Muscle of back (tissue), 11 donors: ENCODE results near the gene SORCS2. TPM values are rescaled to one million over a fixed set of nuclear protein-coding genes. Genes with fewer than 3 reads are reported as not detected.
"Not testable (repeated sequence)": the region's sequence is repeated elsewhere in the genome, so short reads cannot be mapped to it uniquely, and the experiment has no call there.

ENCODE experiments used
- DNase-seq, 3 donors: peaks; one replicate each; pipeline versions ENCODE4 v3.0.0 to v3.0.0-alpha.2; 2013
- polyA plus RNA-seq, 10 donors: library from polyadenylated mRNA; unstranded; fragments of 120-200 nt; gene quantifications; one replicate each; pipeline ENCODE4 v1.2.1, GENCODE V29; 2013; ENCODE audit not compliant: insufficient read length in 10 of 10

Gene SORCS2
- polyA plus RNA-seq, 10 donors: 6.5 to 21.0 (median 10.8) TPM

DNA sequence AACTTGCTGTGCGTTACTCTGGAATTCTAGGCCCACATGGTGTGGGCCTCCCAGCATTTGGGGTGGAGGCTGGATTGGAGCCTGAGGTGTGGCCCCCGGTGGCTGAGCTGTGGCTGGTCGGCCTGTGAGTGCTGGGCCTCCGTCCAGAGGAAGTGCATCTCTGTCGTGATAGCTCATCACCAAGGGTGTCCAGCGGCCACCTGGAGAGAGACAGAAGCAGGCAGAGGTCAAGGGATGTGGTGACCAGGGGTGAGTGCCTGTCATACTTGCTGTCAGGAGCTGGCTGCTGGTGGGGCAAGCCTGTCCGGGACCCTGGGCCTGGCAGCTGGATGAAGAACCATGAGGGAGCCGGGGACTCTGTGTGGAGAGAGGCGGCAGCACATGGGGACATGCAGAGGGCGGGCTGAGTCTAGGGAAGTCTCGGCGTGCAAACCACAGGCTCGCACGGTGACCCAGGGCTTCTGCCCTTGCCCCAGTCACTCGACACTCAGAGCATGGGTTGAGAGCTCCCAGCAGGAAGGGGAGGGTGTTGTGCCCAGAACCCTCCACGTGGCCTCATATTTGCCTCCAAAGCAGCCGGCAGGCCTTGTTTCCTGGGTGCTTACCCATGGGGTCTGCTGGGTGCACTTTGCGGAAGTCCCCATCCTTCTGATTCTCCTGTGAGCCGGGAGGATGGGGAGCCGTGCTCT lies 6.2 kb downstream of the SORCS2 start:
- no peak for DNase-seq

GRCh38 chr4:7199129-7199725 lies 6.9 kb downstream of the SORCS2 start:
- DNase-seq: peak in 1 of 3 donors; percentile 14

GRCh38 chr4:7199771-7200441 lies 7.6 kb downstream of the SORCS2 start:
- DNase-seq: no peak

DNA sequence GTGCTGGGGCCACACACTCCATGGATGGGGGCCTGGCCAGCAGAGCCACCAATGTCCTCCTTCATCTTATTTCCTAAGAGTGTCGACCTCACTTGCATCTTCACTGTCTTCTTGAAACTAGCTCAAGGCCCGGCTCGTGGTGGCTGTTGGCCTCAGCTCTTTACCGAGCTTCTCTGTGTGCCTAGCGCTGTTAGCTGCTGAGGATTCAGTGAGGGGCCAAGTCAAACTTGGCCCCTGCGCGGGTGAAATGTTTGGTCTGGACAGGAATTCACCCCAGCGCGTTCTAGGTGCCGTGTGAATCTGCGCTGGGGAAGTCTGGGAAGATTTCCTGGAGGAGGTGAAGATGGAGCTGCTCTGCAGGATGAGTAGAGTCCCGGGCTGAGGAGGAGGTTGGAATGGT lies 8.5 kb downstream of the SORCS2 start:
- no peak for DNase-seq

DNA sequence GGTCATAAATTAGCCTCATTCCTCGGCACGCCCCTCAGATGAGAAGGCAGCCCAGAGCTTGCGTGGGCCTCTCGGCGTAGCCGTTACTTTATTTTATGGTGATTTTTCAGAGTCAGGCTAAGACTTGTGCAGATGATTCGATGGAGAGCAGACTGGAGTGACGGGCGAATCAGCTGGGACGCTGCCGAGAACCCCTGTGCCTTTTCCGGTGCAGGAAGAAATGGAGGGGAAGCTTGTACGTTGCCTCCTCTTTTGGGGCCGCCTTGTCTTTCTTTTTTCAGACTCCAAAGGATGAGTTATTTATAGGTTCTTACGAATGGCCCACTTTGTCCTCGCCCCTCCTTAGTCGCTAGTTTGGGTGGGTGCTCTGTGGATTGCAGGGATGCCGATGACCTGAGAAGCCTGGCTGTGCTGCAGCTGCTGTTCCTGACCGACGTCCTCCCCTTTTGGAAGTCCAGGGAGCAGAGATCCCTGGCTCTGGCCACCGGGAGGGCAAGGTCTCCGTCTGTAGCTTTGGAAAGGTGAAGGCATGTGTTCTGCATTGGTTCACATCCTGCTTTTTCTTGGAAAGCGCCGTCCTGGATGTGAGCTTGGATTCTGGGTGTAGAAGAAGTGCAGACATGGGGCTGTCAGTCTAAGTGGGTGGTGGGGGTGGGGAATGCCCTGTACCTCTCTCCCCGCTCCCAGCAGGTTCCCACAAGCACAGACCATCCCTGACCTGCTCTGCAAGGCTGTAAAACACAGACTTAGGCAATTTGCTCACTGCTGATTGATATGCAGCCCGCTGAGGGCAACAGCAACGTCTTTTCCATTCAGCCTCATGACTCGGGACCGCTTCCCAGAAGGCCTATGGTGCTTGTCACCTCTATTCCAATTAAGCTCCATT lies 9.3 kb downstream of the SORCS2 start:
- DNase-seq: peak in 1 of 3 donors; percentile 70

DNA sequence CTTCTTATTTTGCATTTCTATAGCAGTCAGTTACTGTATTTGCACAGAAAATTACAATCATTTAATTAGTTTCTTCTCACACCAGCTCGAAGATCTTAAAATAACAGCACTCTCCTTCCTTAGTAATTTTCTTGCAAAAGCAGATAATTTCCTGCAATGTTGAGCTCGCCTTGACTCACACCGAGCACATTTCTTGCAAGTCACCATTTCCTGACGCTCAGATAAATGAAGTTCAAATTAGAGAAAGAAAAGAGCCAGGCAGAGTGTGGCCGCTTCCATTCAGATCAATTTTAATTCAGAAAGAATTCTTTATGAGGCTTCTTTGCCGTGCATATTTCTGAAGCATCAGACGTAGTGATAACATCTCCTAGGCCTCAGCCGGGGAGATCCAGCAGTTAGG lies 10.1 kb downstream of the SORCS2 start:
- DNase-seq: no peak

DNA sequence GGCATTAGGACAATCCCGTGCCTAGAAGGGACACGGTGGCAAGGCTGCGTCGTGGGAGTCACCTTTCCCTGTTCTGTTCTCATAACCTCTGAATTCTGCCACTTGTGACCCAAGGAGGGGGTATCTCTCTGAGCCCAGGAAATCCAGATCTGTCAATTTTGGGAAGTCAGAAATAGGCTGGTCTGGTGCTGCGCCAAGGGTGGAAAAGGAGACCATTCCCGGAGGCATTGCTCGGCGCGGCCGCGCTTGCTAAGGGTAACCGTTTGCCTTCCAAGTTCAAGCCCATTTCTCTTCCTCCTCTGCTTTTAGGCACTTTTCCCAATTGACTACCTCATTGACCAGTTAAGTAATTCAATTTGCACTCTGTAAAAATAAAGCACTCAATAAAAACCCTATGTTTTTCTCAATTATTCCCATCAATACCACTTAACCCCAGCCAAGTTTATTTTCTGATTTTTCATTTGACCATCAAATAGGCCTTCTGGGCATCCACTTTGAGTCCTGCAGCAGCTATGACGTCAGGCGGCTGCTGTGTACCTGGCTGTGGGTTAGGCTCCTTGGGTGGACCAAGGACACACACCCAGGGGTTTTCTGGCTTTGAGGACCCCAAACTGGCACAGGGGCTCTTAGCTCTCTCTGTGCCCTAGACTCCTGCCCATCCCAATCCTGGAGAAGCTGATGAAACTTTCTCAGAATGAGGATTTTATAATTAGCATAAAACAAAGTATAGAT lies 12.5 kb downstream of the SORCS2 start:
- no peak for DNase-seq

- peak in 1 of 3 donors; percentile 66 for DNase-seq
Measured at GRCh38 chr4:7206385-7206784, 14.0 kb downstream of the SORCS2 start.

DNA sequence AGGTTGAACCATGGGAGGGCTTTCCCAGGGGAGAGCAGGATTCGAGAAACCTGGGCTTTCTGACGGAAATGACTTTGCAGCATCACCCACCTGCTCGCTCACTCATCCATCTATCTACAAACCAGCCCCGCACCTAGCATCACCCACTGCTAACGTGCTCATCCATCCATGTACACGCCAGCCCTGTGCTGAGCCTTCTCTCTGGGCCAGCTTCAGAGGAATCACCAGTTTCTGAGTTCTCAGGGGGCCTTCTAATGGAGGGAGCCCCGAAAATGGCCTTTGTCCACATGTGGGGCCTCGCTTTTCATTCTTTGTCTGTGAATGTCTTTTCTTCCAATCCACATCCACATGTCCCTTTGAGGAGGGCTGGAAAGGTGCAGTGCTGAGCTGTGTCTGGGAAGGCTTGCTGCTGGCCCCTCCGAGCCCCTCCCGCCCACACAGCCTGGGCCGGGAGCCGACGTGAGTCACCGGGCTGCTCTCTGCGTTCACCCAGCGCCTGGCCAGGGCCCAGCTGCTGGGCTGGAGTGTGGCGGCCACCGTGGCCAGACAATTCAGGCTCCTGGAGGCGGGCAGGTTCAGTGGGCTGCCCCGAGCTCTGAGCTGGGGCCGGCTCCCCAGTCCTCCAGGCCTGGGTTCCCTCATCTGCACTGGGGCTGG lies 14.7 kb downstream of the SORCS2 start:
- DNase-seq: peak; percentile 87 to 96 (median 93)

- DNase-seq: peak in 2 of 3 donors; percentile 66 to 69
Measured at GRCh38 chr4:7207628-7208231, 15.4 kb downstream of the SORCS2 start.

DNA sequence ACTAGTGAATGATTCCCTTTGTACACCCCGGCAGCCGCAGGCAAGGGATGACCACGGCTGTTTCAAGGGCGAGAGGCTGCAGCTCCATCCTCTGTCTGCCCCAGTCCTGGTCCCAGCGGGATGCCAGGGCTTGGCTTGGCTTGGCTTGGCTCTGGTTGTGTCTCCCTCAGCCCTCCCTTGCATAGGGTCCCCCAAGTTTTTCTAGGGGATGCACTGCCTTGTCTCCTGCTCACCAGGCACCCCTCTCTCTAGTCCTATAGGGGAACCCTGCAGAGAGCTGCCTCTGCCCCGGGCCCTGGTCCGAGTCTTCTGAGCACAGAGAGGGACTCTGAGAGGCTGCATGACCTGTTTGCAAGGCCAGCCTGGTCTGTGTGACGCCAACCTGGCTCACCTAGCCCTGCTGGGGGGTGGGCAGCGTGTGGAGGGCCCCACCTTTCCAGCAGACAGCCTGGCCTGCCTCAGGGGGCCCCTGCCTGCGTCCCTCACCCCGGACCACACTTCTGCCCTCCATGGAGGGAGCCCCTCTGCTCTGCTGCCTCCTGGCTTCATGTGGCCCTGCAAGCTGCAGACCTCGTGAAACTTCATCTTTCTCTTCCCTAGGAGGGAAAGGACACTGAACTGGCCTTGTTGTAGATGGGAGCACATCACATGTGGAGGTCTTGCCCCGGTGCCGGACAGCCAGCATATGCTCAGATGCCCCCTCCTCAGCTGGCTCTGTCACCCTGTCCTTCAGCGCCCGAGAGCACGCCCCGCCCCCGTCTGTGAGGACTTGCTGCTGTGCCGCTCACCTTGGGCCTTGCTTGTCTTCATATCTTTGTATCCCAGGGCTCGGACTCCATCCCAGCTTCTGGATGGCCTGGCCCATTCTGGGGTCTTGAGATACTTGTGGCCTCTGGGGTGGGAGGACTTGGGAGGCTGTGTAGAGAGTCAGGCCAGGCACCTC lies 16.4 kb downstream of the SORCS2 start:
- DNase-seq: no peak

DNA sequence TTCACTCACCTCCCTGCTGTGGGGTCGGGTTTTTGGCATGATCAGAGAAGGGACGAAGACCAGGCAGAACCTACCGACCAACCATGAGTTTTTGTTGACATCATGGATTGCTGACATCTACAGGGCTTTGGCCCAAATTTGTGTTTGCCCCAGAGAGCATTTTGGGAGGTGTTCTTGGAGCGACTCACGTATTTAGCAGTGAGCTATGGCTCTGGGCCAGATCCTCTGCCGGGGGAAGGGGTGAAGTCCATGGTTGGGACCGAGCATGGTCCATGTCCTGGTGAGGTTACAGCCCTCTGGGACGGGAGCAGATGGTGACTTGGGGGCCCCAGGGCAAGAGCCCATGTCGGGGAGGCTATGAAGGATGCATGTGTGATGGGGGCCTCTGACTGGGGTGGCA lies 17.4 kb downstream of the SORCS2 start:
- DNase-seq: no peak

DNA sequence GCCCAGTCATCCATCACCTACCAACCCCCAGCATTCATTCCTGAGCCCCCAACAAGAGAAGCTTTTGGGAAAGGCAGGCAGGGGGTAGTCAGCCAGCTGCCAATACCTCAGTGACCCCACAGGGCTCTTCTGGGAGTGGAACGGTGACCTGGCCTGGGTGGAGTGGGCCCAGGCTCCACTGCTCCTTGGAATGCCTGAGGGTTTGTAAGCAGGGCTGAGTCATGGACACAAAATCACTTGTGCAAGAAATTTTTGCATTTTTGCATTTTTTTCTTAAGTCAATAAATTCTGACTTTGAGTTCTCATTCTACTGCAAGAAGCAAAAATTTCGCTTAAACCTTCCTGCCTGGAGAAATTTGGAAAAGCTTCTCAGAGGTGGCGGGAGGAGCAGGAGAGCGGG lies 18.5 kb downstream of the SORCS2 start:
- peak in 1 of 3 donors; percentile 58 for DNase-seq

DNA sequence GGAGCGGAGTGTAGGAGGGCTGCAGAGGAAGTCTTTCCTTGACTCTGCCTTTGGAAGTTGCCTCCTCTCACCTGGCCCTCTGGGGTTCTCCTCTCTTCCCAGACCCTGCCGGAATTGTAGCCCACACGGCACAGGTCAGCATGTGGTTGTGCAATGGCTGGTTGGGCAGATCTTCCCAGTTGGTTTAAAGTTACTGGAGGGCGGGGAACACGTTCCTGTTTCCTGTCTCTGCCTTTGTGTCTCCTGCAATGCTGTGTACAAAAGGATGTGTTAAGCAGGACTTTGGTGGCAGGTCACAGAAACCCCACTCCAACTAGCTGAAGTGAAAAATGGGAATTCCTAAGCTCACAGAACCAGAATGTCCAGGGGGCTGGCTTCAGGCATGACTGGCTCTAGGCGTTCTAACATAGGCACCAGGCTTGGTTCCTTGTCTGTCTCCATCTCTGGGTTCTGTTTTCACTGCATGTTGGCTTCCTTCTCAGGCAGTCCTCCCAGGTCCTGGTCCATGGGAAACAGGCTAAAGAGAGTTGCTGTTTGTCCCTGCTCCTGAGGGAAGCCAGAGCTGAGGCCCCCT lies 19.9 kb downstream of the SORCS2 start:
- DNase-seq: no peak

DNA sequence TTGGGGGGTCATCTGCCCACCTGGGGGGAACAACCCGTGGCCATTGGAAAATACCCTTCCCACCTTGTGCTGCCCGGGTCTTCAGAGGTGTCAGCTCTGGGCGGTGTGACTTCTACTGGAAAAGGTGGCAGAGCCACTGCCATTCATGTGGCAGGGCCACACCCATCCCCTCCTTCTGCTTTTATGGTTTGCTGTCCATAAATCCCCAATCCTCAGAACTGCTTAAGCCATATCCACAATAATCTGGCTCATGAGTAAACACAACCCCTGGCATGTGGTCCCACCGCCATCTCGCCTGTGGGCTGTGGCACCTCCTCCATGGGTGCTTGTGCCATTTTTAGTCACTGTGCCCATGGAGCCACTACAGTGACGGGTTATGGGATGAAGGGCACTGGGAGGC lies 20.6 kb downstream of the SORCS2 start:
- no peak for DNase-seq

DNA sequence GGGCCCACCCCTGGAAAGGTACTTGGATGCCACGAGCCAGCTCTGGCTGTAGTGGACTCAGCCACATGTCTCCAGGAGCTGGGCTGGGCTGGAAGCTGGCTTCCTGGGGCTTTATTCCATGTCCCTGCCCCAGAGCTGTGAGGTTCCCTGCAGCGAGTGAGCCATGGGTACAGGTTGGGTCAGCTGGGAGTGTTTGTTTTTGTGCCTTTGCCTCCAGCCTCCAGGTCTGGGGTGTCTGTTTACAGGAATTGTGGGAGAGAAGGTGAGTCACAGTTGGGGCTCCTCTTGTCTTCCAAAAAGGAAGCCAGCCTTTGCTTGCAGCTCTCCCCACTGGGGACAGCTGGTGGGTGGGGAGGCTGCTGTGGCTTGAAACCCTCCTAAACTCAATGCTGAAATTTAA lies 21.5 kb downstream of the SORCS2 start:
- DNase-seq: no peak

GRCh38 chr4:7214359-7214758 lies 22.0 kb downstream of the SORCS2 start:
- DNase-seq: no peak

DNA sequence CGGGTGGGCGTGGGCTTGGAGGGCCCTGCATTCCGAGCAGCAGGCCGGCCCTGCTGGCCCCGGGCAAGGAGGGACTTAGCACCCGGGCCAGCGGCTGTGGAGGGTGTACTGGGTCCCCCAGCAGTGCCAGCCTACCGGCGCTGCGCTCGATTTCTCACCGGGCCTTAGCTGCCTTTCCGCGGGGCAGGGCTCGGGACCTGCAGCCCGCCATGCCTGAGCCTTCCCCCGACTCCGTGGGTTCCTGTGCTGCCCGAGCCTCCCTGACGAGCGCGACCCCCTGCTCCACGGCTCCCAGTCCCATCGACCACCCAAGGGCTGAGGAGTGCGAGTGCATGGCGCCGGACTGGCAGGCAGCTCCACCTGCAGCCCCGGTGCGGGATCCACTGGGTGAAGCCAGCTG lies 22.8 kb downstream of the SORCS2 start:
- DNase-seq: not testable (repeated sequence)

- DNase-seq: no peak
Measured at GRCh38 chr4:7217039-7217438, 24.7 kb downstream of the SORCS2 start.
